A549 (cell line): Measurements from ENCODE around the gene INCA1.

ENCODE experiments used
- CTCF ChIP-seq: fragments of >200 bp; sonication (Bioruptor Twin); formaldehyde crosslinking; IDR thresholded peaks from 3 replicates; pipeline ENCODE4 v1.5.1; 2016
- EP300 ChIP-seq, 2 experiments: fragments of >200 bp; sonication (Bioruptor Twin); formaldehyde crosslinking; IDR thresholded peaks; 2 replicates in 1 of 2; 3 replicates in 1 of 2; pipeline ENCODE4 v1.6.1; 2016 to 2017
- ESRRA ChIP-seq: fragments of 150-350 bp; IDR thresholded peaks from 2 replicates; pipeline ENCODE4 v1.6.1; 2014; ENCODE audit warnings: mild to moderate bottlenecking, low read length, borderline replicate concordance
- HOXA7 ChIP-seq: fragments of 250-450 bp; sonication (Bioruptor Pico); IDR thresholded peaks from 2 replicates; pipeline ENCODE4 v1.5.0; 2020; ENCODE audit warnings: mild to moderate bottlenecking, moderate library complexity
- MYC ChIP-seq: IDR thresholded peaks from 2 replicates; pipeline ENCODE4 v1.6.1; 2012; ENCODE audit warnings: mild to moderate bottlenecking, inconsistent platforms, low read length, improper control_type of control experiment, borderline replicate concordance
- NPAS2 ChIP-seq: fragments of 250-450 bp; sonication (Bioruptor Pico); IDR thresholded peaks from 2 replicates; pipeline ENCODE4 v1.8.0; 2022; ENCODE audit warnings: mild to moderate bottlenecking, moderate library complexity, borderline replicate concordance
- POLR2A ChIP-seq: IDR thresholded peaks from 2 replicates; pipeline ENCODE4 v1.6.1; 2012; ENCODE audit warnings: mild to moderate bottlenecking, low read length
- RCOR1 ChIP-seq: fragments of 150-350 bp; IDR thresholded peaks from 2 replicates; pipeline ENCODE4 v1.6.1; 2014; ENCODE audit warnings: antibody characterized with exemption, low read length, low read depth
- REST ChIP-seq: fragments of 200-600 bp; sonication (generic); IDR thresholded peaks from 2 replicates; pipeline ENCODE4 v1.6.1; 2016; ENCODE audit warnings: antibody characterized with exemption, mild to moderate bottlenecking, moderate library complexity

GRCh38 chr17:4968486-4969046 is 28.8 kb downstream of the INCA1 start:
- TF ChIP-seq POLR2A (no peak), REST (no peak), CTCF (no peak), HOXA7 (CRISPR knock-in tag) (no peak), EP300 (IDR thresholded peaks at IDR 0.05) (no peak), ESRRA (no peak), MYC (no peak), RCOR1 (no peak), NPAS2 (CRISPR knock-in tag) (no peak)
